Midbrain (tissue), 1 donor: Measurements from ENCODE around the gene RASL12.
A peak's percentile ranks its signal among the peaks of the same experiment; 100 is the strongest.
"Not testable (repeated sequence)": the region's sequence is repeated elsewhere in the genome, so short reads cannot be mapped to it uniquely, and the experiment has no call there.

Source experiments
- DNase-seq: peaks from one replicate; lab custom pipeline; 2025; lab: John Stamatoyannopoulos, UW

Gene RASL12, protein sequence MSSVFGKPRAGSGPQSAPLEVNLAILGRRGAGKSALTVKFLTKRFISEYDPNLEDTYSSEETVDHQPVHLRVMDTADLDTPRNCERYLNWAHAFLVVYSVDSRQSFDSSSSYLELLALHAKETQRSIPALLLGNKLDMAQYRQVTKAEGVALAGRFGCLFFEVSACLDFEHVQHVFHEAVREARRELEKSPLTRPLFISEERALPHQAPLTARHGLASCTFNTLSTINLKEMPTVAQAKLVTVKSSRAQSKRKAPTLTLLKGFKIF

DNA sequence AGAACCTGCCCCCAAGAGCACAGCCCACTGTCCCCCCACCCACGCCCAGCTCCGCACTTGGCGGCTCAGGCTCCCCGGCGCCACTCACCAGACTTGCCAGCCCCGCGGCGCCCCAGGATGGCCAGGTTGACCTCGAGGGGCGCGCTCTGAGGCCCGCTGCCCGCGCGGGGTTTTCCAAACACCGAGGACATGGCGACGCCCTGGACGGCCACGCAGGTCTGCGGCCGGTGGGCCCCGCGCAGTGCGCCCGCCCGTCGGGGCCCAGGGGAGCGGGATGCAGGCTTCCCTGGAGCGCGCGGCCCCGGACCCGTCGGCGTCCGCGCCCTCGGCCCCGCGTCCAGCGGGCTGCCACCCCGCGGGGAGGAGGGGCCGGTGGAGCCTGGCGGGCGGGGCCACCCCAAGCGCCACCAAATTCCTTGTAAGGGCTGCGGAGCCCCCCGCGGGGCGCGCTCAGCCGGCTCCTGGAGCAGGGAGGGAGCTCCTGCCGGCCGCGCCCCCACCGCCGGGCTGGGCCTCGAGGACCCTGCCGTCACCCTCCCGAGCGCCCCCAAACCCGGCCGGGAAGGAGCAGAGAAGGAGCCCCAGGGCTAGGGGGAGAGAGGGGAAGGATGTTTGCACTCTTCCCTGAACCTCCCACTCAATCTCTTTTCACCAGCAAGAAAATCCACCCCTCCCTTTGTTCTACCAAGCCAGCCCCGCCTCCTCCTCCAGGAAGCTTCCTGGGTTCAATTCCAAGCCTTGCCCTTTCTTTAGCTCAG, at the start of gene RASL12:
Gene RASL12, minus strand, starts transcription at position 347 of the 758 bp plus-strand sequence. Its CDS starts 156 bp downstream, at position 191.
- peak; percentile 12 for DNase-seq

DNA sequence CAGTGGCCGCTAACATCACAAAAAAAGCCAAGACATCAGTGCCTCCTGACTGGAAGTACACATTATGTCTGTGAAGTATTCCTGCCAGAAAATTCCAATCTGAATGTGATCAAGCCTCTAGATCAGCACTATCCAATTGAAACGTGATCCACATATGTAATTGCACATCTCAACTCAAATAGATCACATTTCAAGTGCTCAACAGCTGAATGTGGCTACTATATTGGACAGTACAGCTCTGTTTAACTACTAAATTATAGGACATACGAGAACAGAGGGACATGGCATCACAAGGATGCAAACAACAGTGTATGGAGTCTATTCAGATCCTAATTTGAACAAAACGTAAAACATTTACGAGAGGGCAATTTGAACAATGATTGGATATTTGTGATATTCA, 47.8 kb upstream of the RASL12 start:
- DNase-seq: no peak

DNA sequence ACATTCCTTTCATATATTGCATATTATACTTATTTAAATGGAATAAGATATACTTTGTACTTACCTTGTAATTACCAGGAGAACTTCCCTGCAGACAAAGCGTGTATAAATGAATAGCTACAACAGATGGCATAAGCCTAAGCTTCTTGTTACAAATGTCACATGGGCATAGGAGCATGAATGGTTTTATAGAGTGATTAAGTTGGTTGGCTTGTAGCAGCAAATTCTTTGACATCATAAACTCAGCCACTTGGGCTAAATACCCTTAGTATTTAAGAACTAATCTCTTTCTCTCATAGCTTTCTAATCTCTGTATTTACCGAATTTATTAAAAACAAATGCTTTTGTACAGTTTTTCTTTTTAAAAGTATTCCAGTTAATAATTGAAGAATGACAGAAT, 47.3 kb upstream of the RASL12 start, which contains the start of gene UBAP1L:
Gene UBAP1L, minus strand, starts transcription at position 115 of the 400 bp plus-strand sequence. CDS start 8,985 bp downstream, outside the sequence.
- no peak for DNase-seq

DNA sequence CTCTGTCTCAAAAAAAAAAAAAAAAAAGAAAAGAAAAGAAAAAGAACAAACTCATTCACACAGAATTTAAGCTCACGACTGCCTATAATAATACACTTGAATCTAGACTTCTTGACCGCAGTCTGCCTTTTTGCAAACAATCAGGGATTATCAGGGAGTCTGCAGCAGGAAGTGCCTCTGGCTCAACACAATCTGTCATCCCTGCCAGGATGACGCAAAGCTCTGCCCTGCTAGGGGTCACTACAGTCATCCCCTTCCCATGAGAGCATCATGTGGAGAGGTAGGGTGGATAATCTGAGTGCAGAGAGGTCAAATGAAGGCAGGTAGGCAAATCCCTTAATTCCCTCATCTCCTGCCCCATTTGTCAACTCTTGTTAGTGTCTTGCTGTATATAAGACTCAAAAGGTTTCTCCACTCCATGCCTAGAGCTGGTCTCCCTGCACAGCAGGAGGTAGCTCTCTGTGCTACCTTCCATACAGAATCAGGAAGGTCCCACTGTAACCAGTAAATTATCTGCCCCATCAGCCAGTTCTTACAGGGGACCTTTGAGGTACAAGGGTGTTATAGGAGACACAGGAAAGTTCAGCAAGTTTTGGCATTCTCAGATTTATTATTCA, 43.0 kb upstream of the RASL12 start:
- no peak for DNase-seq

DNA sequence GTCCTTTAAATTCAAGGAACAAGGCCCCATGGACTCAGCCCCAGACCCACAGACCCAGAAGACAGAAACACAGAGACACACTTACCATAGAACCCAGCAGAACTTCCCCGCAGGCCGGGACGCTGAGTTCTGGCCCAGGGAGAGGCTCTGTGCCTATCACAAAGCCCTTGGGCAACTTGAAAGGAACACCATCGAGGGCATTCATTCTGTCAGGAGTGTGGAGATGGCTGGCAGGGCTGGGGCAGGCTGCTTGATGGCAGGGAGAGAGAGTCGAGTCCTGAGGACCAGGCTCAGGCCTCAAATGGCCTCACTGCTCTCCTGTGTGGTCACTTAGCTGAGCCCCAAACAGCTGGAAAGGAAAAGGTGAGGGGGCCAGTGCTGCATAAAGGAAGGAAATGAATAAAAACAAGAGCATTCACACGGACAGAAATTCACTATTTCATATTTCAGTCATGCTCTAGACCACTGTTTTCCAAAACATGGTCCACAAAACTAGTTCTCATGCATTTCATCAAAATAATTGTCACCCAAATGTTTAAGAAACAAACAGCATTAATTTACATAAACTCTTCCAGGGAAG, 38.3 kb upstream of the RASL12 start:
- no peak for DNase-seq

DNA sequence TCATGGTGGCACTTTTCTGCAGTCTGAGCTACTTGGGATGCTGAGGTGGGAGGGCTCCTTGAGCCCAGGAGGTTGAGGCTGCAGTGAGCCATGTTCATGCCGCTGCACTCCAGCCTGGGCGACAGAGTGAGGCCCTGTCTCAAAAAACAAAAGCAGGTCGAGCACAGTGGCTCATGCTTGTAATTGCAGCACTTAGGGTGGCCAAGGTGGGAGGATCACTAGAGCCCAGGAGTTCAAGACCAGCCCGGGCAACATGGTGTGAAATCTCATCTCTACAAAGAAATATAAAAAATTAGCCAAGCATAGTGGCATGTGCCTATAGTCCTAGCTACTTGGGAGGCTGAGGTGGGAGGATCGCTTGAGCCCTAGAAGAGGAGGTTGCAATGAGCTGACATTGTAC, 37.2 kb upstream of the RASL12 start:
- no peak for DNase-seq

DNA sequence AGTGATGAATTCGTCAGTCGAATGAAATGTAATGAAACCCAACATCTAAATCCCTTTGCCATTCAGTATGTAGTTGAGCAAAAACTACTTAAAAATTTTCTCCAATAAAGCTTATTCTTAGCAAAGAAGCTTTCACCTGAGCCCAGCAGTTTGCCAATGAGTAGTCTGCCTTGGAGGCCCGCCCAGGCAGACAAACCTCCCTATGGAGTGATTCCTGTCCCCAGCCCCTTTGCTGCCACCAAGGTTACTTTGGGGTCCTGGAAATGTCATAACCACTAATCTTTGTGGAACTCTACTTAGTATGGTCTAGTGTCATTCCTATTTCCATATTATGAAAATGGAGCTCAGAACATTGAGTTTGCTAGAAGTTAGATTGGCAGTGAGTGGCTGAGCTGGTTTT, 35.1 kb upstream of the RASL12 start:
- no peak for DNase-seq

DNA sequence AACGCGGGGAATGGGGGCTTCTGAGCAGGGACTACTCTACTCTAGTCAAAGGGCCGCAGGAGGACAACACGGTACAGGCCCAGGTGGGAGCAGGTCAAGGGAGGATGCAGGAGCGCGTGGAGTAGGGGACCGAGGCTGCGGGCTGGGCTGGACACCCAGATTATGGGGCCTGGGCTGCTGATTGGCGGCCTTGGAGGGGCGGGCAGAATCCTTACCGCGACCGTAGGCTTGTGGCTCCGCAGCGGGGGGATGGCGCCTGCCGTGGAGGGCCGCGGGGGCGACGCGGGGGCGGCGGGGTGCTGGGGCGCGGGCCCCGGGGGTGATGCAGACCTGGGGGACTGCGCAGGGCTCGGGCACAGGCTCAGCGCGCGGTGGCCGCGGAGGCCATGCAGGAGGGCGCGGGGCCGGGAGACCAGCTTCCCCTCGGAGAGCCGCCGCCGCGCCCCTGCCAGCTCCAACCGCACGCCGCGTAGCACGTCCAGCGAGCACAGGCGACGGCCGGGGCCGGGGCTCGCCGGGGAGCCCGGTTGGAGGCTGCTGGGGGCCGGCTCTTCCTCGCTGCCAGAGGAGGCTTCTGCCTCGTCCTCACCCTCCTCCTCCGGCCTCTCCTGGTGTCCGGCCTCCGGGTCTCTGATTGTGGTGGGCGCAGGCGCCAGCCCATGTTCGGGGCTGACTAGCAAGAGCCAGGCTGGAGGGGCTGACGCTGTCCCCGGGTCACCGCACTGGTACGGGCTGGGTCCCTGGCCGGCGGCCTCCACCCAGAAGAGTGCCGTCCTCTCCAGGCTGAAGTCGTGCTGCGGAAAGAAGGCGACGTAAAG, 34.3 kb upstream of the RASL12 start:
- DNase-seq: no peak

DNA sequence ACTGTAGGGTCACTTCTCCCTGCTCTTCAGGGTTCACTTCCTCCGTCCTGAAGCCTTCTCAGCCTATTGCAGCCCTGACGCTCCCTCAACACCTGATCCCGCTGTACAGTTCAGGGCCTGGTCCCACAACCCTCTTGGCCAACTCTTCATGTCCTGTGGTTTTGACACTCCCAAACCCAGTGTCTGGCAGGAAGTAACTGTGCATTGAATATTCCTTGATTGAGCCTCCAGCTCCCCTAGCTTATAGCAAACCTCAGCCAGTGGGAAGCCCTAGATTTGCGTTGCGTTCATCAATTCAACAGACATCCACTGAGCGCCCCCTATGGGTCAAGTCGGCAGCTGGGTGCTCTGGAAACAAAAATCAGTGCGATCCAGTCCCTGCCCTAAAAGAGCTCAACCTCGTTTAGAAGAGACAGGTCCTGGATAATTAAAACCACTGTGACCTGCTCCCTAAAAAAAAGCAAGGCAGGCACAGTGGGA, 33.7 kb upstream of the RASL12 start:
- DNase-seq: peak; percentile 59

DNA sequence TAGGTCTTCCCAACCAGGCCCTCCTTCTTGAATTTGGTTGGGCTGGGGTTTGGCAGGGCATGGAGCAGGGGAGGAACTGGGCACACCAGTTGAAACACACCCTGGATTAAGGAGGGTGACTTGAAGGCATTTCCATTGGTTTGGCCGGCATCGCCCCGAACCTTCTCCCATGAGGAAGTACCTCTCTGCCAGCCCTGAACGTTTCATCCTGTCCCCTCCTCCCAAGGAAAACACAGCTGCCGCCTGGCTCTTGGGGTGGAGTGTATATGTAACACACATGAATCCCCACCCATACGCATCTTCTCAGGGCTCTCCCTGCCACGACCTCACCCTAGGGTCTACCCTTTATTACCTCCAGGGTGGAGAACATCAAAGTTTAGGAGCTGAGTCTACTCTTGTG, 32.7 kb upstream of the RASL12 start:
- no peak for DNase-seq

DNA sequence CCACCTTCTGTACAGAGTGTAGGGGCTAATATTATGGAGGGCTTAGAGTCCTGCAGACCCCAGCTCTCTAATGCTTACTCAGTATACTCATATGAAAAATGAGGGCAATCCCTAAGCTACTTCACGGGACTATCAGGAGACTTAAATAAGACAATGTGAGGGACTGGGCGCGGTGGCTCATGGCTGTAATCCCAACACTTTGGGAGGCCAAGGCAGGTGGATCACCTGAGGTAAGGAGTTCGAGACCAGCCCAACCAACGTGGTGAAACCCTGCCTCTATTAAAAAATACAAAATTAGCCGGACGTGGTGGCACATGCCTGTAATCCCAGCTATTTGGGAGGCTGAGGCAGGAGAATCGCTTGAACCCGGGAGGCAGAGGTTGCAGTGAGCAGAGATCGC, 32.0 kb upstream of the RASL12 start:
- DNase-seq: not testable (repeated sequence)

DNA sequence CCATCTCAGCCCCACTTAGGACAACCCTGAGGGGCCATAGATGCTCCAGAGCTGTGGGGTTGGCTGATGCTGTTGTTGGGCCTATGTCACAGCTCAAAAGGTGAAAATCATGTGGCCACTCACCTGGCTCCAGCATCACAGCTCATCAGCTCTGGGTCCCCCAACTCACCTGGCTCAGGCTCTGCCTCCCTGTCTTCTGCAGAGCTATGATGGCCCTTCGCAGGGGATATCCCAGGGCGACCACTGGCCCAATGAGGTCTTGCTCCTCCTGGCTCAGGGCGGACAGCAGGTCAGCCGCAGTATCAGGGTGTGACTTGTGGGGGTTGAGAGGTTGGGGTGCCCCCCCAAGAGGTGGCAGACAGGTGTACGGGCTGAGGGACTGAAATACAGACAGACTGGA, 31.5 kb upstream of the RASL12 start:
- no peak for DNase-seq

DNA sequence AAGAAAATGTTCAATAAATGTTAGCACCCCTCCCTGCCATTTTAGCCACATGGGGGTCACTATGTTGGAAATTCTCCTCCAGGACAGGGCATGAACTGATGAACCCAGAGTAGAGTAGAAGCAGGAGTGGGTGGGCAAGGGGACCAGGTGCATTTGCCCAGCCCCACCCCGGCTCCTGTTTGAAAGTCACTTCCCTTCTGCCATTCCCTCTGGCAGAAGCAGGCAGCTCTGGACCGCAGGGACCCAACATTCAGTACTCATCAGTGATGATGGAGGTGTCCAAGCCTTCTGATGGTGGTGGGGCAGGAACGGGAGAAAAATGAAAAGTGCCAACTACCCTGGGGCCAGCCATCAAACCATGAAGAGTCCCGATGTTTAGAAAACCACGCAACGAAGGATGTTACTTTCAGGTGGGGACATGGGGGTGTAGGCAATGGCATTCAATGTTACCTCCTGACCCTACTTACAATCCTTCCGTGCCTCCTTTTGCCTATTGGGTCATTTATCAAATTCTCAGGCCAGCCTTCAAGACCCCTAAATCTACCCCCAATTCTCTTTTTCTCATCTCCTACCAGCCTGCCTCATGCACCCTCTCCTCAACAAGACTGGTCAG, 30.0 kb upstream of the RASL12 start:
- DNase-seq: no peak

DNA sequence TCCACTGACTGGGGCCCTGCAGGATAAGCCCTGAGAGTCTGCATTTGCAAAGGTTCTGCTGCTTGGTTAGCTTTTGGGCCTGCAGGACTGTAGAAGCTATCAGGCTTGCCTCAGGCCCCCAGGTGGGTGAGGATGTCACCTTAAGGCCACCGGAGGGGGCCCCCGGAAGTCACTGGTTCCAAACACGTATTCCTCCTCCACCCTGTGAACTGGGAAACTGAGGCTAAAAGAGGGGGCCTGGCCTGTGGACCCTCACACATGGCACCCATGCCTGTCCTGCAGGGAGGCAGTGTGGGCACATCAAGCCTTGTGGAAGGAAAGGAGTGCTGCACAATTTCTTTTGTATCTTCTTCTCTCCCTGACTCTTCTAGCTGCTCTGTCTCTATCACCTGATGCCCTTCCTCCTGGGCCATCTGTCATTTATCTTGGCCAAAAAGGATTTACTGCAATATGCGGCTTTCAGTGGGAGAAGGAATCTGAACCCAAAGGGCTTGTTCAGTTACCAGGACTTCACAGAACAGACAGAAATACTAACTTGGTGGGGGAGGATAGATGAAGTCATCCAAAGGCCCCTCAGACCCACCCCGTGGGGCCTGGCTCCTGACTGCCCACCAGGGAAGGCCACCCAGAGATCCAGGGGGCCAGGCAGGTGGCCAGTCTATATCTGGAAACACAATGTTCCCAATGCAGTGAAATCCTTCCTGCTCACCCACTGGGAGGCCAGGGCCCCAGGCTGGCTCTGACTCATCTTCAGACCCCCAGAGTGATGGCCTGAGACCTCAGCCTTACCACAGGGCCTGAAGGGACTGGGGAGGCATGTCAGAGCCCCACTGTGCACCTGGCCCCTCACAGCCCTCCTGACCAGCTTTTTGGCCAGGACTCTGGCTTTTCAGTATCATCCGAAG, 28.9 kb upstream of the RASL12 start:
- DNase-seq: no peak

DNA sequence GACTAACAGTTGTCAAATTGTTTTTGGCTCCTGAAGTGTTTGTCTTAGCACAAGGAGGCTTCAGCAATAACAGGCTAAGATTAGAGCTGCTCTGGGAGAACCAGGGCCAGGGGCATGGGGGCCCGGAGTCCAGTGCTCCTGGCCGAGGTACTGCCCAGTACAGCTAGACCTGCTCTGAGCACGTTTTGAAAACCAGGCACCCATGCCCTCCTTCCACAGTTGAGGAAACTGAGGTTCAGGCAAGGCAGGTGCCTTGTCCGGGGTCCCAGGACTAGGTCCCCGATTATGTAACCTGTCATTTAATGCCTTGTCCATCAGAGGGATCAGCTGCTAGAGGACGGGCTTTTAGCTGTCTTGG, 27.9 kb upstream of the RASL12 start:
- no peak for DNase-seq

DNA sequence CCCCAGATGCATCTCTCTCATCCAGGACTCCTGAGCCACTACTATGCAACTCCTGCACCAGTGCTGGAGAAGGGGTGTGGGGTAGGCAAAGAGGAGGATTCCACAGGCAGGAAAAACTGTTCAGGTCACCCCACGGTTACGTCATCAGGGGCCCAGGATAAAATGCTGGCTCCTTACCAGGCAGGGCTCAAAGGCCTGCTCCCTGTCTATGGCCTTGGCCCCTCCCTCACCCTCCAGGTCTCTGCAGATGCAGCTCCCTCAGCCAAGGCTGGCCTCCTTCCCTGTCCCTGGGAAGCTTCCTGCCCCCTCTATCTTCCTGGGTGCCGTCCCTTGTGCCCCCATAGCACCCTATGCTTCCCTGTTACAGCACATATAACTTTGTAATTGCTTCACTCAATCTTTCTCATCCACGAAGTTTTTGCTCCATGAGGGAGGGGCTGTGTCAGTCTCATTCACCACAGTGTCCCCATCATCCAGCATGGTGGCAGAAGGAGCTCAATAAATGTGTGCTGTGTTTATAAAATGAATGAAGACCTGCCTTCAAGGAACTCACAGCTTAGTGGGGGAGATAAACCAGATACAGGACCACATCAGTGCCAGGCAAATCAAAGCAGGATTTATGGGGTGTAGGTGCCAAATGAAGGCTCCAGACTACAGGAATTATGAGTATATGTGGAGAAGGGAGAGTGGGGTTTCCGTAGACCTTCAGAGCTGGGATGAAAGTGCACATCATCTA, 27.4 kb upstream of the RASL12 start:
- DNase-seq: no peak

DNA sequence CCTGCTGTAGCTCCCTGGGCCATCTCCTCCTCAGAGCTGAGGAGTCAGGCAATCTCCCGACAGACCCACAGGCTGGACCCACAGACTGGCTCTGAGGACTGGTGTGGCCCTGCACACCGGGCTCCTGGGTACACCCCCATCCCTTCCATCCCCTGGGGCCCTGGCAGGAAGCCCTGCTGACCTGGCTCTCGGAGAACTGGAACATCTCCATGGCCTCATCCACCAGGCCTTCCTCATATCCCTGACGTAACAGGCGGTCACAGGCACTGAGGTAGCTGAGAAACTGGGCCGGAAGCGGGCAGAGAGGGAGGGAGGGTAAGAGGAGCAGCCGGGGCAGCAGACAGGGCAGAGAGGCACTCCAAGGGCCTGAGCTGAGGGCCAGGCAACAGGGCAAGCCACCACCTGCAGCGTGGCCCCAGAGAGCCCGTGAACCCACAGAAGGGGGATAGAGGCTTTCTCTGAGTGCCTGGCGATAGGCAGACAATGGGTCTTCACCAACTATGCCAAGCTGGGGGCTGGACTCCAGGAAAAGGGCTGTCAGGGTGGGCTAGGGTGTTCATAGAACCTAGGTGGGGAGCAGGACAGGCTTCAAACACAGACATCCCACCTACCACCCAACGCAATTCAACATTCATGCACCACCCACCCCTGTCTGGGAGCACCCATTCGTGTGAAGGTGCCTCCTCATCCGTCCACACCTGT, 26.7 kb upstream of the RASL12 start:
- no peak for DNase-seq

DNA sequence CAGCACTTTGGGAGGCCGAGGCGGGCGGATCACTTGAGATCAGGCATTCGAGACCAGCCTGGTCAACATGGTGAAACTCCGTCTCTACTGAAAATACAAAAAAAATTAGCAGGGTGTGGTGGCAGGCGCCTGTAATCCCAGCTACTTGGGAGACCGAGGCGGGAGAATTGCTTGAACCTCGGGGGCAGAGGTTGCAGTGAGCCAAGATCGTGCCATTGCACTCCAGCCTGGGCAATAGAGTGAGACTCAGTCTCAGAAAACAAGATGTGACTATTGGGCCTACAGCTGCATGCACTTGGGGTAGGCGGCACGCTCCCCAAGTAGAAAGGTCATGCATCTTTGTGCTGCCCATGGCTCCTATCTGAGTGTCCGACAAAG, 26.0 kb upstream of the RASL12 start:
- DNase-seq: not testable (repeated sequence)
